GM04504 (cell line): ENCODE data around the gene RUNDC3A.

Experiments
- DNase-seq: peaks from one replicate; pipeline ENCODE4 v3.0.0-alpha.2; 2012; ENCODE audit warnings: low read depth

RUNDC3A gene

DNA sequence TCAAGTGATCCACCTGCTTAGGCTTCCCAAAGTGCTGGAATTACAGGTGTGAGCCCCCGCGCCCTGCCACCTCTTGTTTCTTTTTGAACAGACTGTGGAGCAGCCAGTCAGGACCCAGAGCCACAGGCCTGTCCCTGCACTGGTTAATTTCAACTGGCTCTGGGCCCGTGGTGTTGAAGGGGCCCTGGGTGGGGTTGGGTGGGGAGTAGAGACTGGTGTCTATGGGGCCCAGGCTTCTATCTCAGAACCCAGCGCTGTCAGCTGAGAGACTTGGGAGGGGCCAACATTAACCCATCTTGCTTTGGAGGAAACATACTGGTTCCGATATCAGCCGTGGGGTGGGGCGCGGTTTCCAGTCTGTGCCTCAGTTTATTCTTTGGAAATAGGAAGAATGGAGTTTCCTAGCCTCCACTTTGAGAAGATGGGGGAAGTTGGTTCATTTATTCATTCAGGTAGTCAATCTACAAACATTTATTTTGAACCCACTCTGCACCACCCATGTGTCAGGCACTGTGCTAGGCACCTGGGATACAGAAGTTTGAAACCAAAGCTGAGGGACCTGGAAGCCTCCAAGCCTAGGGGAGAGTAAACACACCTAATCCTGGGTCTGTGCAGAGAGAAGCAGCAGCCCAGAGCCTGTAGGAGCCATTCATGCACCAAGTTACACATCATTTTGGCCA, 24.9 kb upstream of the RUNDC3A start:
- no peak for DNase-seq

DNA sequence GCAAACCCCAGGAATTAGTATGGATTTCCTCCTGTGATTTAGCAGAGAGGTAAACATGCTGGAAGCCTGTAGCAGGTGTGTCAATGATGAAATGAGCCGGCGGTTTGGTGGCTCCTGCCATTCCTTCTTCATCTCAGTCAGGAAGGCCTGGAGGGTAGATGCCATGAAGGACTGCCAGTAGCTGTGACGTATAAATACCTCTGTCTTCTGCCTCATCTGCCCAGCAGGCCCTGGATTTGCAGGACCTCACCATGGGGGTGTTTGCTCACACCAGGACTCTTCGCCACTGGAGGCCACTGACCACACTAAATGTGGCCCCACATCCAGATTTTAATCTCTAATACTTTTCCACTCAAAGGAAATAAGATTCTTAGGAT, 24.4 kb upstream of the RUNDC3A start:
- DNase-seq = no peak

DNA sequence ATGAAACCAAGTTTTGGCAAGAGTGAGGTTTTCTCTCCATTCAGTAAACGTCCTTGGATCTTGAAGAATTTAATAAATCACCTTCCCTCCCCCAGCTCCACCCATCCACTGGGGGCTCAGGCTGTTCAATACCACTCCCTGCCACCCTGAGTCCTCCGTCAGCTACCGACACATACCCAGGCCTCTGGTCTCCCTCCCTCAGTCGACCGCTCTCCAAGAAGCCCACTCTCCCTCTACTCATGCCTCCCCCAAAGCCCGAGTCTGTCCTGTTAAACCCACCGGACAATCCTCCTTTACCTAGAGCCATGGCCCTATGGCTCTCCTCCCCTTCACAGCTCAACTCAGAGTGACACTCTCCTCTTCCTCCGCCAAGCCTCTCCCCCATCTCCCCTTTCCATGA, 20.8 kb upstream of the RUNDC3A start:
- DNase-seq = no peak

DNA sequence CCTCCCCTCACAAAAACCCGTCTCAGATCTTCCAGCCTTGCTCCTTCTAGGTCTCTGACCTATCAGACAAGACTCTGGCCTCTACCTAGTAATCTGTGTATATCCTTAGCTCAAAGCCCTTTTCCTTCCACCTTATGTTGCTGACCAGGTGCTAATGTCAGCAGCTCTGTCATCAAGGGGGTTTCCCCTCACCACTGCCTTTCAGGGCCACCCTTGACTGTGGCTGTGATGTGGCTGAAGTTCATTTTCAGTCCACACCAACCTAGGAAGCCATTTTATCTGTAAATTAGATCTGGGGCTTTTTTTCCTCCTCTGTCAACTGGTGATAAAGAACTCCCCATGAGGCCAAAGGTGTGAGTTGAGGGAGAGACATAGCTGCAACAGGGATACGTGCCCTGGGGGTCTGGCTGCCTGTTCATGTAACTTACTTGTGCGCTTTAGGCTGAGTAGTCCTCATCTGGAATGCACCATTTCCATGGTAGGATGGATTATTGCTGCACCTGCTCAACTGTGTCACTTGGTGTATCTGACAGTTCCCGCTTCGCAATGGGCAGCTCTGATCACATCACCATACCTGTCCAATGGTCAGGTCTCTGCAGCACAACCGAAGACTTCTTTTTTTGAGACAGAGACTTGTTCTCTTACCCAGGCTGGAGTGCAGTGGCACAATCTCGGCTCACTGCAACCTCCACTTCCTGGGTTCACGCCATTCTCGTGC, 14.7 kb upstream of the RUNDC3A start:
- DNase-seq = no peak

DNA sequence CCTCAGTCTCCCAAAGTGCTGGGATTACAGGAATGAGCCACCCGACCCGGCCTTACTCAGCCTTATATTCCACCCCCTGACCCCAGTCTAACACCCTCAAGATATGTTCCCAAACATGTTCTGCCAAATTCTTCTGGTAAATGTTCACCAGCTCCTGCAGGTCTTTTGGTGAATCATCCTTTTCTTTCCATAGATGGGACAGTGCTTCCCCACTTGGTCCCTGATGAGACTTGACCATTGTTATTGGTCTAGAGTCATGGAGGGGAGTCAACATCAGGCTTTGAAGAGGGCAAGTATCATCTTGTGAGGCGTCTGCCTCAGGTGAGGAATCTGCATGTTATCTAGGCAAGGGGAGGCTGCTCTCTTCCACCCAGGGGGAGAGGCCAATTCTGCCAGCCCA, 10.4 kb upstream of the RUNDC3A start:
- DNase-seq = no peak

DNA sequence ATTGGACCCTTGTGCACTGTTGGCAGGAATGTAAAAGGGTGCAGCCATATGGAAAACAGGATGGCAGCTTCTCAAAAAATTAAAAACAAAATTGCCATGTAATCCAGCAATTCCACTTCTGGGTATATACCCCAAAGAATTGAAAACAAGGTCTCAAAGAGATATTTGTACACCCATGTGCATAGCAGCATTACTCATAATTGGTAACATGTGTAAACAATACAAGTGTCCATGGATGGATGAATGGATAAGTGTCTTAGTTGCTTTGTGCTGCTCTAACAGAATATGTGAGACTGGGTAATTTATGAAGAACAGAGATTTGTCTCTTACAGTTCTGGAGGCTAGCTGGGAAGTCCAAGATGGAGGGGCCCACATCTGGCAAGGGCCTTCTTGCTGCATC, 3.8 kb upstream of the RUNDC3A start:
- DNase-seq = no peak

DNA sequence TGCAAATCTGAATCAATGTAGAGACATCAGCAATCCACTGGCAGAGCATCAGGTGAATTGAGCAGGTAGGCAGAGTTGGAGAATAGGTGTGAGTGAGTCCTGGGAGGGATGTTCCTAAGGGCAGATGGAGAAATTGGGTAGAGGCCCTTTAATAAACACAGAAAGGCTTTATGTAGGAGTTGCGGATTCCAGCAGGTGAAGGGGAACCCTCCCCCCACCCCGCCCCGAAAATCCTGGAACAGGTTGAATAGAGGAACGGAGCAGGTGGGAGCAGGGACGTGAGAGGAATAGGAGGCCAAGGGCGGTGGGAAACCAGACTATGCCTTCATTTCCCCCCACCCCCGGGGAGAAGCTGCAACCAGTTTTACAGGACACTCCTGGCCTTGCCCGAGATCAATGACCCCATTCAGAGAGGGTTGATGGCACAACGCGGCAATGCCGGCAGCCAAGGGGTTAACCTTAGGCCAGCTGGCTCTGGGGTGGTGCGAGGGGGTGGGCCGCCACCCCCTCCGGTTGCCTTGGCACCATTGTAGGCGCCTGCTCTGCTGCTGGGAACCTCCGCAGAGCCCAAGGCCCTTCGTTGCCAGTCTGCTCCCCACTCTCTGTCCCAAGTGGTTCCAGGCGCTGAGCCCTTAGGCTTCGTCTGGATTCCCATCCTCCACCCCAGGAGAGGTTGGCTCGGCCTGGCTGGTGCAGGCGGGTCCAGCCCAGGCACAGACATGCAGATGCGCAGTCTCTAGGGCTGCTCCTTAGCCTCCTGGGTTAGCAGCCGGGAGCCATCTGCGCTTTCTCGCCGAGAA, 814 bp upstream of the RUNDC3A start:
- no peak for DNase-seq

DNA sequence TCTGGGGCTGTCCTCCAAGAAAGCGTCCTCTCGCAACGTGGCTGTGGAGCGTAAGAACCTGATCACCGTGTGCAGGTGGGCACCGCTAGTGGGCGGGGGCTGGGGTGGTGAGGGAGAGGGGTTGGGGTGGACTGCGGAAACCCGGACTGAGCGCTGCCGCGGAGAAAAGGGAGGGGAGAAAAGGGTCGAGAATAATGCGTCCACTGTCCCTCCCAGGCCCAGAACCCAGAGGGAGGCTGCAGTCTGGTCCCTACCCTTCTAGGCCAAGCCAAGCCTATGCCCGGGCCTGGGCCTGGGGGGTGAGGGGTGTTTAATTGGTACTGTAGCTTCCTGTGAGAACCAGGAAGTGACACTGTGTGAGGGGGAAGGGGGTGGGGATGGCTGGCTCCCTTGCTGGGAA, 464 bp downstream of the RUNDC3A start:
- DNase-seq = no peak

DNA sequence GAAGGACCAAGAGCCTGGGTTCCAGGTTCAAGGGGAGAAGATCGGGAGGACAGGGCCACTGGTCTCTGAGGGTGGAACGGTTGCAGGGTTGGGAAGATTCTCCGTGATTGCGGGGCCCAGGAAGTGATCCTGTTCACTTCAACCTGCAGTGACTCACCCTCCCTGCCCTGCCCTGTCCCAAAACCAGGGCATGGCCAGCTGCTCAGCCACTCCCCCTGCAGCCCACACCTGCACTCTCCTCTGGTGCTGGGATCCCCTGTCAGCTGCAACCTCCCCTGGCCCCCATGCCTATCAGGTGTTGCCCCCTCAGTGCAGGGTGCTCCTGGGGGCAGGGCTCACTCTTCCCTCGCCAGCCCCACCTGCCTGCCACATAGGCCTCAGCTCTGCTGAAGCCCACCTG, 1.1 kb downstream of the RUNDC3A start:
- DNase-seq = no peak

DNA sequence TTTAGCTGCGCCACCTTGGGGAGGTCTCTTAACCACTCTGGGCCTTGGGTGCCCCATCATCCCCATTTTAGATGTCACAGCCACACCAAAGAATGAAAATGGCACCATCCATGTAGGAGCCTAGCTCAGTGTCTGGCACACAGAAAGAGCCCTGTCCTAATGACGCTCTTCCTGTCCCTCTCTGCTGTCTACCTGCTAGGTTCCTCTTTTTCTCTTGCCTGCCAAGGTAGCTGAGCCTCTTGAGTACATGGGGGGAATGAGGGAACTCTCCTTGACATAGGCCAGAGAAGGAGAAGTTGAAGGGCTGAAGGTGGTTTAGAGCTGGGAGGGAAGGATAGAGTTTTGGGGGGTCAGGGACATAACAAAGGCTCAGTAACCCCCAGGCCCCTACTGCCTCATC, 1.8 kb downstream of the RUNDC3A start:
- no peak for DNase-seq

DNA sequence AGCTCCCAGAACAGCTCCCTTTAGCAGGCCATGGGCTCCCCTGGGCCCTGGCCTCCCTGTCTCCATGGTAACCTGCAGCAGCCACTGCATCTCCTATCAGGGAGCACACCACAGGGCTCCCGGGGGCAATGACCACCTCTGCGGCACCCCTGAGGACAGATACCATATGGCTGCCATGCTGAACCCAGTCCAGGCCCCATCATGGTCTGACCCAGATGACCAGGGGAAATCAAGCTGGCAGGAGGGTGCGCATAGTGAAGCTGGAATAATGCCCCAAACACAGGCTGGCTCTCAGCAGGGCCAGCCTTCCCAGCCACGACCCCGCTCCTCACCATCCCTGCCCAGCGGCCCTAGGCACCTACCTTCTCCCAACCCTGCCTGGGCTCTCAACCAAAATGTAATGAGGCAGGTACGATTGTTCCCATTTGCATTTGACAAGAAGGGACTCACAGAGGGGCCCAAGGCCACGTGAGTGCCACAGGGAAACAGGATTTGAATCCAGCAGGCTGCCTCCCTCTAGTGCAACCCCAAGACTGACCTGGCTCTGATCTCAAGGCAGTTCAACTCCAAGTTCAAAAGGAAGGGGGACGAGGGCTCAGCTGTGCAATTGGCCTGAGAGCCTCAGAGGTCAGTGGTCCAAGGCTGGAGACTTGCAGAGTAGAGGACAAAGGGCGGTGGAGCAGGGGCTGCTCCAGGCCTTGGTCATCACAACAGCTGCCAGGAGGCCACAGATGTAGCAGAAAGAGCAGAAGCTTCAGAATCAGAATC, 2.4 kb downstream of the RUNDC3A start:
- no peak for DNase-seq

DNA sequence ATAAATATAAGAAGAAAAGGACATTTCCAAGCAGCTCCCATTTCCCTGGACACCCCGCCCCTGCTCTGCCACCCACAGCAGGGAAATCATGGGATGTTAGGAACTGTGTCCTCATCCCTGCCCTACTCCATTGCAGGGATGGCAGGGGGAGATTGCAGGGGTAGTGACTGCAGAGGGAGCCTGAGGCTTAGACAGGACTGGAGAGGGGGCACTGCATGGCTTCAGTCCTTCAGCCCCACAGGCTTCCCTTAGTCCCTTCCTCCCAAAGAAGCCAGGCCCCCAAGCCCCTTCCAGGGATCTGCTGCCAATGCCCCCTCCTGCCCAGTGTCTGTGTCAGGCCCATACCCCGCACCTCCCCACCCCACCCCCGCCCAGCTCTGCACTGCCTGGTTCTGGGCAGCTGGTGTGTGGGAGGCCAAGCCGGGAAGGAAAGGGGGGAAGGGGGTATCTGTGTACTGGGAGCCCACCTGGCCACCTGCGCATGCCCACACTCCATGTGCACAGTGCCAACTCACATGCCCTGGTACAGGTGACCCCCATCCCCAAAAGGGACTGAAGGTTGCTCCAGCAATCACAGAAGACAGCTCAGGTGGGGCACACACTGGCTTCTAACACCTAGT, 3.3 kb downstream of the RUNDC3A start:
- no peak for DNase-seq

DNA sequence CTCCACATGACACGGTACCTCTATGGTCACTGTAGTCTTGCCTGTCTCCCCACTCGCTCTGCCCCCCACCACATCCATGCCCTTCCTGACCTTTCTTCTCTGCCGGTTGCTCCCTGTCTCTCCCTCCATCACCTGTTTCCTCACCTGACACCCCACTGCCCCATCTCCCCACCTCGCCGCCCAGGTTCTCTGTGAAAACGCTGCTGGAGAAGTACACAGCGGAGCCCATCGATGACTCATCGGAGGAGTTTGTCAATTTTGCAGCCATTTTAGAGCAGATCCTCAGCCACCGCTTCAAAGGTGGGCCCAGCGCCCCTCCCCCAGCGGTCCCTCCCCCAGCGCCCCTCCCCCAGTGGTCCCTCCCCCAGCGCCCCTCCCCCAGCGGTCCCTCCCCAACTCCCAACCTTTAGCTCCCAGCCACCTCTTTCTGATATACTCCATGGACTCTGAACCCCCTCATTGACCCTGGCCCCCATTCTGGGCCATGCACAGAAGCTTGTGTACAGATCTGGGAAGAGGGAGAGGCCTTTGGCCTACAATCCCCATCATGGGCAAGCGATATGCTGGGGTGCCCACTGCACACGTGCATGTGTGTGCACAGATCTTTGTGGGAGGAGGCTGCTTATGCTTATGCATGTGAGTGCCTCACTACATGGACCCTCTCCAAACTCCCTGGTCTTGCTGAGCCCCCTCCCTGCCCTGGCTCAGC, 4.1 kb downstream of the RUNDC3A start:
- no peak for DNase-seq

DNA sequence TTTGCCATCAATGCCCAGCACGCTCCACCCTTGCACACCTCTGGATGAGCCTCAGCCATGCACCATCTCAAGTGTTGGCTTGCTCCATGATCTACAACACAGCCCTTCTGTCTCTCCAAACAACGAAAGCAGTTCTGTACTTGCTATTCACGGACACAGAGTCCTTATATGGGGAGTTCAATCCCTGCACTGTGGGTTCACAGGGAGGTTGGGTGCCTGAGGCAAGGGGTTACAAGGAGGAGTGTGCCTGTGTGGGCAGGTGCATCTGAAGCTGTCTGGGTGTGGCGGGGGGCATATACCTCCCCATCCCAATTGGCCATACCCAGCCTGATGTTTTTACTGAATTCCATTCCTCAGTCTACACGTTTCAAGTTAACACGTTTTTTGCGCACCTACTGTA, 5.6 kb downstream of the RUNDC3A start:
- DNase-seq = no peak

DNA sequence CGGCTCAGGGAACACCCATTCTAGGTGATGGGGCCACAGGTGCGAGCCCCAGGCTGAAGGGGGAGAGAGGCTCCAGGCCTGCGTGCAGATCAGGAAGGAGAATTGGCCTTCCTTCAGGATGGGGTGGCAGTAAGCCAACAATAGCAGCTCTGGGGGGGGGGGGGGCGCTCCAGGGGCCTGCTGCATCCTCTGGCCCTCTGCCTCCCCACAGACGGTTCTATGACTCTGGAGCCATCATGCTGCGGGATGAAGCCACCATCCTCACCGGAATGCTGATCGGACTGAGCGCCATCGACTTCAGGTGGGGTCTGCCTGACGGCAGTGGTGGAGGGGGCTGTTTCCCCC, 6.1 kb downstream of the RUNDC3A start:
- no peak for DNase-seq

DNA sequence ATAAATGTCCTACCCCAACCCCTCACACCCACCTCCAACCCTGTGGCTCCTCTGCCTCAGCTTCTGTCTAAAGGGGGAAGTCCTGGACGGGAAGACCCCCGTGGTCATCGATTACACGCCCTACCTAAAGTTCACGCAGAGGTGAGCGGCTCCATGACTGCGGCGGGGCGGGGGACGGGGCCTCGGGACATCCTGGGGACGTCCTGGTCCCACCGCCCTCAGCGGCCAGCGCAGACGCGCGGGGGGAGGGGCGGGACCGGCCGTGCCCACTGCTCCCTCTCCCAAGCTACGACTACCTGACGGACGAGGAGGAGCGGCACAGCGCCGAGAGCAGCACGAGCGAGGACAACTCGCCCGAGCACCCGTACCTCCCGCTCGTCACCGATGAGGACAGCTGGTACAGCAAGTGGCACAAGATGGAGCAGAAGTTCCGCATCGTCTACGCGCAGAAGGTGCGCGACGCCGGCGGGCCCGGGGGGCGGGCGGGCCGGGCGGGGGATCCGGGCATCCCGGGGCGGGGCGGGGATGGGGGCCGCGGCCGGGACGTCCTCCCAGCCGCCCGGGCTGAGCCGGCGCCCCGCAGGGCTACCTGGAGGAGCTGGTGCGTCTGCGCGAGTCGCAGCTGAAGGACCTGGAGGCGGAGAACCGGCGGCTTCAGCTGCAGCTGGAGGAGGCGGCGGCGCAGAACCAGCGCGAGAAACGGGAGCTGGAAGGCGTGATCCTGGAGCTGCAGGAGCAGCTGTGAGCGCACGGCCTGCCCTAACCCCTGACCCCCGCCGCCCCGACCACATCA, 6.7 kb downstream of the RUNDC3A start:
- no peak for DNase-seq

DNA sequence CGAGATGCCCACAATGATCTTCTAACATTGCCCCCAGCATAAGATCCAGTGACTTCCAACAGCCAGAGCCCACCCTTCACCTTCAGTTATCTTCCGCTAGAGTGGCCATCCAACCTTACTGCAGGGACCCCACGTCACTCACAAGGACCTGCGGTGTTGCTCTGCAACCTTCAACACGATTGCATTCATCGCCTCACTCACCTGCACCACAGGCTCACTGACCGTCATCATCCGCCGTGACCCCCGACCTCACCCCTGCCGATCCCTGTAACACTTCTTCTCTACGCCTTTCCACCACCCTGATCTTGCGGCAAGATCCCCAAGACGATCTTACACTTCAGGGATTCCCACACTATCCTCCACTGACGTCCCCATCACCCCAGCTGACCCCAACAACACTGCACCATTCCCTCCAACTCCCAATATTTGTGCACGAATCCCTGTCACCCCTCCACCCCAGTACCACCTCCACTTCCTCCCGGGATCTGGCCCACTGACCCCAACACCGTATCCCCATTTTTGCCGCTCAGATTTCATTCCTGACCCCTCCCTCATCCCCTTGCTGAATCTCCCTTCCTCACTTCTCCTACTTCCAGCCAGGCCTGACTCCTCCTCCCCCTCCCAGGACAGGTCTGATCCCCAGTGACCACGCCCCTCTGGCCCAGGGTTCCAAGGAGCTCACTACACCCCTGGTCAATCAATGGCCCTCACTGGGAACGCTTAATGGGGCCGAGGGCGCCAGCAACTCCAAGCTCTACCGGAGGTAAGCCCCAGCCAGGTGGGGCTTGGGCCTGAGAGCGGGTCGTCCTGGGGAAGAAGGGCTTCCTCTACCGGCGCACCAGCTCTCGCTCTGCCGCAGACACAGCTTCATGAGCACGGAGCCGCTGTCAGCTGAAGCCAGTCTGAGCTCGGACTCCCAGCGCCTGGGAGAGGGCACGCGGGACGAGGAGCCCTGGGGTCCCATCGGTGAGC, 7.6 kb downstream of the RUNDC3A start:
- no peak for DNase-seq

DNA sequence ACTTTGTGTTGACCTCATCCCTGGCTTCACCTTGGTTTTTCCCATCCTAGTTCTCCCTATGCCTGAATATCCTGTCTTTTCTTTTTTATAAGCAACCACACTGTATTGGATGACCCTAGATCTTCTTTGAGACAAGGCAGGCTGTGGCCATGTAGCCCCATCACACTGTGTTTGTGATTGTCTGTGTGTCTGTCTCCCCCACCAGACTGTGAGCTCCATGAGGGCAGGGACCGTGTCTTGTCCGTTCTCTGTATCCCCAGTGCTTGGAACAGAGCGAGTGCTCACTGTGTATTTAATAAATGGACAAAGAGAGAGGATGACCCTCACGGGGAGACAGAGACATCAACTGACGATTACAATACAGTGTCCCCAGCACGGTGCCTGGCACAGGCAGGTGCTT, 9.1 kb downstream of the RUNDC3A start:
- DNase-seq = no peak

DNA sequence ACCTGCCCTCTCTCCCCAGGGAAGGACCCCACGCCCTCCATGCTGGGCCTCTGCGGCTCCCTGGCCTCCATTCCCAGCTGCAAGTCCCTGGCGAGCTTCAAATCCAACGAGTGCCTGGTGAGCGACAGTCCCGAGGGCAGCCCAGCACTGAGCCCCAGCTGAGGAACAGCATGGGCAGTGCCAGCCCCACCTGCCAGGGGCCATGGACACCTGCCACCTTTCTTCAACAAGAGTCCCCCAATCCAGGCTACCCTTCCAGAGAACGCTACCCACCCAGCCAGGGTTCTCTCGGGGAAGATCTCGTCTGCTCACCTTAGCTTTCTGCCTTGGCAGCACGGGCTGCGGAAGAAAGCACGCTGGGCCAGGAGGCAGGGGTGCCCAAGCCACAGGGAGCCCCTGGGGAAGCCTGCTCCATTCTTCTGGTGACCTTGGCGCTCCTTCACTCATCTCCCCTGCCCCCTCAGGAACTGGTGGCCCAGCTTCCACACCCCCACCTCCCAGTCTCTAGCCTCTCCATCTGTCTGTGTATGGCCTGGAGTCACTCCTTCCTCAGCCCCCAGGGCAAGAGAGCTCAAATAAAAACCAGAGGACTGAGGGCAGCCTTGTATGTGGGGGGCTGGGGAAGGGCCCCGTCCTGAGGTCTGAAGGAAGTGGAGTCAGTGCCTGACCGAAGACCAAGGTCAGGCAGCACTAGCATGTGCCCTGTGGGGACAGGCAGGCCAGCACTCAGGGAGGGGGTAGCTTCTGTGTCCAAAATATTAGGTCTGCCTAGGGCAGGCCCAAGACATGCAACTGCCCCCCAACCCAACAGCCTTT, 9.9 kb downstream of the RUNDC3A start:
- DNase-seq = no peak
